GM10248 (cell line): Measurements from ENCODE around the gene EME1.
"Not testable (repeated sequence)": the region's sequence is repeated elsewhere in the genome, so short reads cannot be mapped to it uniquely, and the experiment has no call there.

Experiments used
- CTCF ChIA-PET: fragments of 300-600 bp; sonication (Branson Sonifier 250); formaldehyde crosslinking; extraction: SDS; loops from one replicate; lab custom pipeline; 2021; ENCODE audit warnings: antibody characterized with exemption; lab: Yijun Ruan, JAX
- POLR2A ChIA-PET: fragments of 350-650 bp; sonication (Branson Sonifier 250); formaldehyde crosslinking; extraction: SDS; loops from one replicate; lab custom pipeline; 2020; ENCODE audit warnings: antibody characterized with exemption; lab: Yijun Ruan, JAX
- DNase-seq: peaks from one replicate; pipeline ENCODE4 v3.0.0; 2012; ENCODE audit errors: extremely low spot score
- CTCF ChIP-seq: IDR thresholded peaks from 2 replicates; pipeline ENCODE4 v1.5.1; 2012; ENCODE audit warnings: mild to moderate bottlenecking, low read depth; ENCODE audit errors: extremely low read depth, missing control alignments, control extremely low read depth

EME1 gene

DNA sequence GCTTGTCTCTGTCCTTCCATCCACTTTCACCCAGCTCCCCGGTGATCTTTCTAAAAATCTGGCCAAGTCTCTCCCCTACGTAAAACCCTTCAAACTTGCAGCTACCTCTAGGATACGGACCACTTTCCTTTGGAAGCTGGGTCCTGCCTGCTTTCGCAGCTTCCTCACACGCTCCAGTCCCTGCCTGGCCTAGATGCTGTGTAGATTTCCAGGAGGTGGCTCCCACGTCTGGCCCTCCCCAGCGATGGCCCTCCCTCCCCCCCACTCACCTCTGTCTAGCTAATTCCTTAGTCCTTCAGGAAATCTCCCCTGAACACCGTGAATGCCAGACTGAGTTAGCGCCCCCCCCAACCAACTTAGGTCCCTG lies 24.9 kb downstream of the EME1 start:
- CTCF ChIA-PET, result interaction anchor here (0.7 to 4.7 kb wide), 47 partner anchors 9 to 469 kb away, joined by 3 to 59 read pairs (median 7); partner anchors contain the start of genes ACSF2, CHAD, EME1 and MRPL27
- DNase-seq, result peak; percentile 11
- POLR2A ChIA-PET, result interaction anchor here (1.2 to 1.8 kb wide), 2 partner anchors 8 to 16 kb away, joined by 4 to 6 read pairs; no protein-coding TSS in a partner anchor
- TF ChIP-seq CTCF, result no peak

DNA sequence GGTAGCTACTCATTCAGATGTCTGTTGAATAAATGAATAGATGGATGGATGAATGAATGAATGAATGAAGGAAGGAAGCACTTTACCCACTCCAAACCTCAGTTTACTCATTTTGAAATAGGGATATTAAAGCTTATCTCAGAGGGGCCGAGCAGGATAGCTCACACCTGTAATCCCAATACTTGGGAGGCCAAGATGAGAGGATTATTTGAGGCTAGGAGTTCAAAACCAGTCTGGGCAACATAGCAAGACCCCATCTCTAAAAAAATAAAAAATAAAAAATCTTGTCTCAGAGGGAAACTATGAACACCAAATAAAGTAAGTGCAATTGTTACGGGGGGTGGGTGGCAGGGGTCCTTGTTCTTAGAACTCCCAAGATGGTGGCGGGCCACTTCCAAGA lies 25.6 kb downstream of the EME1 start:
- DNase-seq, POLR2A ChIA-PET: not testable (repeated sequence)
- CTCF ChIA-PET, result interaction anchor here (1.2 to 4.7 kb wide), 19 partner anchors 8 to 284 kb away, joined by 3 to 59 read pairs (median 20); partner anchors contain the start of genes ACSF2, EME1, MRPL27 and RSAD1

GRCh38 chr17:50399591-50399990 lies 26.6 kb downstream of the EME1 start:
- DNase-seq, POLR2A ChIA-PET: not testable (repeated sequence)
- CTCF ChIA-PET, result interaction anchor here (1.2 to 4.7 kb wide), 8 partner anchors 13 to 284 kb away, joined by 3 to 59 read pairs (median 26); partner anchors contain the start of gene XYLT2

DNA sequence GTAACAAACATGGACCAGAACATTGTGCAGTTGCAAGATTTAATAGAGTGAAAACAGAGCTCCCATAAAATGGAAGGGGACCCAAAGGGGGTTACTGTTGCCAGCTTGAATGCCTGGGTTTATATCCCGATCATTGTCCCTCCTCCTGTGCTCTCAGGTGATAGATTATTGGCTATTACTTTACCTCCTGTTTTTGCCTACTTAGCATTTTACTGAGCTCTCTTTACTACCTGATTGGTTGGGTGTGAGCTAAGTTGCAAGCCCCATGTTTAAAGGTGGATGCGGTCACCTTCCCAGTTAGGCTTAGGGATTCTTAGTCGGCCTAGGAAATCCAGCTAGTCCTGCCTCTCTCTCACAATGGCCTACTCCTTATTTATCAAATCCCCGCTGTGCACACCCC lies 32.3 kb downstream of the EME1 start:
- ChIA-PET CTCF (interaction anchor here (1.0 to 4.4 kb wide), 4 partner anchors 8 to 46 kb away, joined by 3 to 38 read pairs (median 4); partner anchors contain the start of gene LRRC59), POLR2A (interaction anchor here (2.2 kb wide), 1 partner anchor 8 kb away, joined by 6 read pairs; the partner anchor contains the start of gene LRRC59)
- DNase-seq, result not testable (repeated sequence)

GRCh38 chr17:50406578-50406977 lies 33.5 kb downstream of the EME1 start:
- DNase-seq, result no peak
- no peak for TF ChIP-seq CTCF
- CTCF ChIA-PET, result interaction anchor here (0.9 to 4.4 kb wide), 3 partner anchors 9 to 23 kb away, joined by 3 to 38 read pairs (median 4); partner anchors contain the start of gene LRRC59
- POLR2A ChIA-PET, result interaction anchor here (2.2 kb wide), 1 partner anchor 9 kb away, joined by 6 read pairs; the partner anchor contains the start of gene LRRC59

DNA sequence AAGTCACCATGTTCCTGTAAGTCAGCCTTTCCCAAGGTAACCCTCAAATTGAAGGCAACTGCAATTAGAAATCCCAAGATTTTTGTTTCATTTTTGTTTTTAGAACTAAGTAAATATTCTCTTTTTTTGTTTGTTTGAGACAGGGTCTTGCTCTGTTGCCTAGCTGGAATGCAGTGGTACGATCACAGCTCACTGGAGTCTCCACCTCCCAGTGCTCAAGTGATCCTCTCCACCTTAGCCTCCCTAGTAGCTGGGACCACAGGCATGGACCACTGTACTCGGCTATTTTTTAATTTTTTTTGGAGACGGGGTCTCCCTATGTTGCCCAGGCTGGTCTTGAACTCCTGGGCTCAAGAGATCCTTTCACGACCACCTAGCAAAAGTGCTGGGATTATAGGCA lies 34.9 kb downstream of the EME1 start:
- no peak for TF ChIP-seq CTCF
- POLR2A ChIA-PET, result no interaction called here
- CTCF ChIA-PET, result interaction anchor here (1.3 to 4.4 kb wide), 3 partner anchors 8 to 18 kb away, joined by 3 to 38 read pairs (median 4); partner anchors contain the start of genes ACSF2 and LRRC59
- DNase-seq, result no peak

GRCh38 chr17:50412188-50412732 lies 39.2 kb downstream of the EME1 start:
- ChIA-PET POLR2A (no interaction called here), CTCF (interaction anchor here (3.4 kb wide), 1 partner anchor 15 kb away, joined by 18 read pairs; the partner anchor contains the start of gene LRRC59)
- no peak for DNase-seq
- no peak for TF ChIP-seq CTCF

DNA sequence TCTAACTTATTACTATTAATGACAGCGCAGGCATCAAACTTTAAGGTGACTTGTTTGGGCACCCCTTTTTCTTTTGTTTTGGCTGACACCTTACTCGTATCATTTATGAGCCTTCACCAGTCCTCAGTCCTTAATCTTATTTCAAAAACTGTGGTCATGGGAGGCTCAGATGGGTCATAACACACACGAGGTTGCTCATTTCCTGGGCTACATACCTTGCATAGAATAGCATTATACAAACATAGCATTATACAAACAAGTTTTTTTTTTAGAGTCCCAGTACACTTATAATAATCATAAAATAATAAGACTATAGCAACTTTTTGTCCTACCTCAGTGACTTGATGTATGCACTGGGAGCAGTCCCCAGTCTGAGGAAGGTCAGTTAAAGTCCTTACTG lies 41.8 kb downstream of the EME1 start:
- ChIA-PET CTCF (no interaction called here), POLR2A (no interaction called here)
- no peak for TF ChIP-seq CTCF
- DNase-seq, result no peak

- CTCF ChIA-PET, result interaction anchor here (4.5 kb wide), 1 partner anchor 22 kb away, joined by 35 read pairs; the partner anchor contains the start of gene LRRC59
- DNase-seq, POLR2A ChIA-PET: not testable (repeated sequence)
Measured at GRCh38 chr17:50419577-50419976, 46.5 kb downstream of the EME1 start.
